A549 (cell line): Measurements from ENCODE around the gene UBQLN3.

ENCODE experiments used
- KDM1A ChIP-seq: fragments of 200-600 bp; sonication (generic); IDR thresholded peaks from 2 replicates; pipeline ENCODE4 v1.6.1; 2016; ENCODE audit warnings: low read depth, mild to moderate bottlenecking
- RAD21 ChIP-seq, 2 experiments: fragments of >200 bp in 1 of 2; sonication (Bioruptor Twin) in 1 of 2; formaldehyde crosslinking in 1 of 2; IDR thresholded peaks in 1 of 2; conservative IDR thresholded peaks in 1 of 2; 2 replicates in 1 of 2; 3 replicates in 1 of 2; pipeline ENCODE4 v1.6.1; 2012 to 2018; ENCODE audit warnings: inconsistent platforms in 1 of 2
- TF ChIP-seq, protein P1 (sequence below): IDR thresholded peaks from 2 replicates; pipeline ENCODE4 v1.6.1; 2012

DNA sequence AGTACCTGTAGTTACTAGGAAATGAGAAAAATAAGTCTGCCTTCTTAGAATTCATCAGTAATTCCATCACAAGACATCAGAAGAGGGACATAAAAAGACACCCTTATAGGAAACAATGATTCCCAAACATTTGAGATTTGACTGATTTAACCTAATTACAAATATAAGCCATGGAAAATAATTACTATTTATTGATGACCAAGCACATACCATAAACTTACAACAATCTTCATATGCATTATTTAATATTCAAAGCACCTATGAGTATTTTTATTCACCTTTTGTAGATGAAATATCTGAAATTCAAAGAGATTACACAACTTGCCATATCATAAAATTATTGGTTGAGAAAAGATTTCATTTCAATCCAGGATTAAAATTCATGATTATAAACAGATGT lies 35.8 kb downstream of the UBQLN3 start:
- TF ChIP-seq, protein P1, sequence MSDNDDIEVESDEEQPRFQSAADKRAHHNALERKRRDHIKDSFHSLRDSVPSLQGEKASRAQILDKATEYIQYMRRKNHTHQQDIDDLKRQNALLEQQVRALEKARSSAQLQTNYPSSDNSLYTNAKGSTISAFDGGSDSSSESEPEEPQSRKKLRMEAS, result no peak
- TF ChIP-seq KDM1A, result no peak
- no peak for TF ChIP-seq RAD21 (conservative IDR thresholded peaks at IDR 0.05 in 1 of 2, IDR thresholded peaks at IDR 0.05 in 1 of 2)
